ENCODE data around the gene ATG101.

ATG101 gene

DNA sequence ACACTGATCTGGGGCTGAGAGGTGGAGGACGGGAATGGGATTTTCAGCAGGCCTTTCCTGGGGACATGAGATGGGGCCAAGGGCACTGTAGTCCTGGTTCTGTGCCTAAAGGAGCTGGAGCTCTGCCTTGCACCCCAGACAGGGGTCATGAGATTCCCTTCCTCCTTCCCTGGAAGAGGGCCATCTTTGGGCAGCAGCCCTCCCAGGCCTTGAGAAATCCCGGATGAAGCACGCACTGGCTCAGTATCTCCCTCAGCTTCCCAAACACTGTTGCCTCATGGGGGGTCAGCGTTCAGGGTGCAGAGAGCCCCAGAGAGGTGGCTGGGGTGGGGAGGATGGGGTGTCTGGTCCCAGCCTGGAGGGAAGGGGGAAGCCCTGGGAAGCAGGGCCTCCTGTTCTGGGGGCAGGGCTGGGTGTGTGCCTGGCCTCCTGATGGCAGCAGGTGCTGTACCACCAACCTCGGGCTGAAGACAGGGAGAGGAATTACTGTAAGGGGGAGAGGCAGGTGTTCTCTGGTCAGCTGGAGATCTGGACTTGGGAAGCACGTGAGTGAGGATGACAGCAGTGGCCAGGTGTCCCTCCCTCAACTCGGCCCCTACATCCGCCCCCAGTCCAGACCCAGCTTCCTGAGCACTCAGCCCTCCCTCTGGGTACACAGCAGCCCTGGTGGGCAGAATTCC is 26.9 kb upstream of the ATG101 start:
- no peak for DNase-seq

DNA sequence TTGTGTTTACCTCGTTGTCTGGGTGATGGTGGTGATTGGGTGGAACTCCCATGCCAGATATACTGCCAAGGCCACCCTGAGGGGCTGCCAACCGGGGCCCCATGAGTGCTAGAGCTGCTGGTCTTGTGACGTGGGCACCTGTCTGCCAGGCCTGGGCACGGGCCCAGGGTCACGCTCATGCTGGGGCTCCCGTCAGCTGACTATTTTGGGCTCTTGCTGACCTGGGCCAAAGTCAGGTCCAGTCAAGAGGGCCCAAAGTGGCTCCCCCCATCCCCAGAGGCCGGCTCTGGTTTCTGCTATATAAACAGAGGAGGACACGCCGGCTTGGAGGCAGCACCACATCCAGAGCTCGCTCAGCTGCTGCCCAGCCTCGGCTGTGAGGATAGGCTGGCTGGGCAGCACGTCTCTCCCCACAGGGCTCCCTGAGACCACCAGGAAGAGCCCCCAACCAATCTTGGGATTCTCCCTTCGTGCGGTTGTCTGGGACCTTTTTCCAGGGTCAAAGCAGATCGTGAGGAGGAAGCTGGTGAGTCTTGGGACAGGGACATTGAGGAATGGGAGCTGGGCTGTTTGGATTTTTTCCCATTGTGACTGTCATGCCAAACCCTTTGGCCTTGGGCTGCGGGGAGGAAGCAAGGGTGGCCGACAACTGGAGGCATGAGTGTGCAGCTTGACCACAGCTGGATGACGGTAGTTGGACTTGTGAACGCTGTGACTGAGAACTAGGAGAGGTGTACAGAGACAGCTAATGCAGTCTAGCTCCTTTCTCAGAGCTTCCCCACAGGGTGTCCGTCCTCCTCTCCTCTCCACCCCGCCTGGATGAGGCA is 26.2 kb upstream of the ATG101 start:
- DNase-seq: no peak

DNA sequence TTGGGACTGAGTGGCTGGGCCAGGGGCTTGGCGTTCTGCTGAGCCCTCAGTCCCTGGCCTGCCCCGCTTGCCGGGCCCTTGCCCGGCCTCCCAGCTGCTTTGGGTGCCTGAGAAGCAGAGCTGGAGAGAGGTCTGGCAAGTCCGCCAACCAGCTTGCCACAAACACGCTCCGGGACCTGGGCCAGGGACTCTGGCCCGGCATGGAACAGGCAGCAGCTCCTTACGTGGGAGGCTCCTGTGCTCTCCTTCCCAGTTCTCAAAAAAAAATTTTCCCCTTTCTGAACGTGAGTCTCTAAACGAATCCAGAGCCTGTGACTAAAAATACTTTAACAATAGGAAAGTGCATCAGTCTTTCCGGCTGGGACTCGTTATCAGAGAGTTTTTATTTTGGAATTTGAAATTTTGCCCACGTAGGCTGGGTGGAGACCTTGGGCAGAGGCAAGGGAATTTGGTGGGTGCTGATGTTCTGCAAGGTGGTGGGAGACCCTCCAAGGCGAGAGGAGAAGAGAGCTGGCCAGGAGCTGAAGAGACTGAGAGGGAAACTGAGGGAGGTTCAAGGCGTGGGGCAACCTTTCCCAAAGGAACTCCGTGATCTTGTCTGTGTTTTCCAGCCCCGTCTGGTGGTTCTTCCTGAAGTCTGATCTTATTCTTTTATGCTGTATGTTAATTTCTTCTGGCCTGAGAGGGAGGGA is 25.3 kb upstream of the ATG101 start:
- DNase-seq: no peak

DNA sequence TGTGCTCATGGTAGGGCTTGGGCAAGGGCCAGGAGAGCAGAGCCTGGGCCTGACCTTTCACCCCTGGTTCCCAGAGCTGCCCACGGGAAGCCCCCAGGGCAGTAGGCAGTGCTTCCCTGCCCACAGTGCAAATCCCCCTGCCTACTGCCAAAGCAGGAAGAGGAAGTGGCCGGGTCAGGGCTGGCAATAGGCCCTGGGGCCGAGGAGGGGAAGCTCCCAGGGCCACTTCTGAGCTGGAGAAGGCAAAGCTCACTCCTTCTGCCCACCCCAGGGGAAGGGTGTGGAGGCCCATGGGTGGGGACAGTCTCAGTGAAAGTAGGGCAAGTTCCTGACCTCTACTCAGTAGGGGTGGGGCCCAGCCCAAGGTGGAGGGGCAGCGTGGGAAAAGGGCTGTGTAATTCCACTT is 24.0 kb upstream of the ATG101 start:
- DNase-seq: no peak

DNA sequence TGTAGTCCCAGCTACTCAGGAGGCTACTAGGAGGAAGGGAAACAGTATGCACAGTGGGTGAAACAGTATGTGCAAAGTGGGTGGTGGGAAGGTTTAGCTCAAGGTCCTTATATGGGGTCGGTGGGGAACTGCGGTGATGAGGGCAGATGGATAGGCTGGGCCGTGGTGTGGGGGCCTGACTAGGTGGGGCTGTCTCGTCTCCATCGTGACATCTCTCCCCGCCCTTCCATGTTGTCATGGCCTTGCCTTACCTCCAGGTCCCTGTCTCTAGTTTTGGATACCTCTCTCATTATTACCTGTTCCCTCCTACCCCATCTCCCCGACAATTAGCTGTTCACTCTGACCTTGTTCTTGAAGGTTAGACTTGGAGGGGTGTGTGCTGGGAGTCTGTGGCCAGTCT is 22.9 kb upstream of the ATG101 start:
- DNase-seq: no peak

DNA sequence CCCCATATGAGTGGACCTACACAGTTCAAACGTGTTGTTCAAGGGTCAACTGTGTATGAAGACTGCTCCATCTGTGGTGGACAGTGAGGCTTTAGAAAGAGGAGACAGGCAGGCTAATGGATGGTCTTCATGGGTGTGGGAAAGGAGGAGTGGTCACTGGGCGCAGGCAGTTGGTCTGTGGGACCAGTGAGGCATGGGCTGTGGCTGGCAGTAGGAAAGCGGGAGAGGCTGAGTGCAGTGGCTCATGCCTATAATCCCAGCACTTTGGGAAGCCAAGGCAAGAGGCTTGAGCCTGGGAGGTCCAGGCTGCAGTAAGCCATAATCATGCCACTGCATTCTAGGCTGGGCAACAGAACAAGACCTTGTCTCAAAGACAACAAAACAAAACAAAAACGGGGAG is 20.5 kb upstream of the ATG101 start:
- DNase-seq: no peak

DNA sequence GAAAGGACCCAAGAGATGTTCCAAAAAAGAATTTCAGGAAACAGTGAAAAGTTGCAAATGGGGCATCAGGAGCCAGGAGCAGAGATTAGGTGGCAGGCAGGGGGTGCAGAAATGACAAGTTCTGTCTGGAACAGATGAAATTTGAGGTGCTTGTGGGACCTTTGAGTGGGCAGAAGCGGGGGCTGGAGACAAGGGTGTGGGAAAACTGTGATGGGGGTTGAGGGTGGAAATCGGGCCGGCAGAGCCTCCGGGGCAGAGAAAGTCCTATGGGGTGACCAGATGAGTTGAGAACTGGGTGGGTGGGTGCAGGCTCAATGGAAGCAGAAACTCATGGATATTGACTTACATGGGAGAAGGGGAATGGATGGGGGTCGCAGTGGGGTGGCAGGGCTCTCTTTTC is 20.1 kb upstream of the ATG101 start:
- no peak for DNase-seq

DNA sequence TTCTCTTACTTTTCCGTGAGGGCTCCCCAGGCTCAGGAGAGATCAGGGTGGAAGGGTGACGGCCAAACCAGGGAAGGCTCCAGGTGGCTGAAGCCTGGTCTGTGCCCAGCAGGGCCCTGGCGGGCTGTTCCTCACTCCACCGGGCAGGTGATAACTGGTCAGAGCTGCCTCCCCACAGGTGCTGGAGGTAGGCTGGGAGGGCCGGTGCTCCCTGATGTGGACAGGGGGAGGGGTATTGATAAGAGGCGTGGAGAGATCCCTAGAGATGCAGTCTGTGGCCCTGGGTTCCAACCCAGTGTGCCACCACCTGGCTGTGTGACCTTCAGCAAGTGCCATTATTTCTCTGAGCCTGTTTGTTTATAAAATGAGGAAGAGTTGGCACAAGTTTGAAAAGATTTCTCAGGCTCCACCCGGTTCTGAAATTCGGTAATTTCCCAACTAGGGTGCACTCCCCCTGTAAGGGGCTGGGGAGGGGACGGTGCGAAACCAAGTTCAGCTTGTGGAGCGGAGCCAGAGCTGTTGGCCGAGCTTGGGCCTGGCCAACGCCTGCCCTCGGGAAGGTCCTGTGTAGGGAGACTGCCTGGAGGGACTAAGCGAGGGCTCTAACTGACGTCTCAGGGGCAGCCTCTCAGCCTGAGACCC is 19.5 kb upstream of the ATG101 start:
- DNase-seq: no peak

DNA sequence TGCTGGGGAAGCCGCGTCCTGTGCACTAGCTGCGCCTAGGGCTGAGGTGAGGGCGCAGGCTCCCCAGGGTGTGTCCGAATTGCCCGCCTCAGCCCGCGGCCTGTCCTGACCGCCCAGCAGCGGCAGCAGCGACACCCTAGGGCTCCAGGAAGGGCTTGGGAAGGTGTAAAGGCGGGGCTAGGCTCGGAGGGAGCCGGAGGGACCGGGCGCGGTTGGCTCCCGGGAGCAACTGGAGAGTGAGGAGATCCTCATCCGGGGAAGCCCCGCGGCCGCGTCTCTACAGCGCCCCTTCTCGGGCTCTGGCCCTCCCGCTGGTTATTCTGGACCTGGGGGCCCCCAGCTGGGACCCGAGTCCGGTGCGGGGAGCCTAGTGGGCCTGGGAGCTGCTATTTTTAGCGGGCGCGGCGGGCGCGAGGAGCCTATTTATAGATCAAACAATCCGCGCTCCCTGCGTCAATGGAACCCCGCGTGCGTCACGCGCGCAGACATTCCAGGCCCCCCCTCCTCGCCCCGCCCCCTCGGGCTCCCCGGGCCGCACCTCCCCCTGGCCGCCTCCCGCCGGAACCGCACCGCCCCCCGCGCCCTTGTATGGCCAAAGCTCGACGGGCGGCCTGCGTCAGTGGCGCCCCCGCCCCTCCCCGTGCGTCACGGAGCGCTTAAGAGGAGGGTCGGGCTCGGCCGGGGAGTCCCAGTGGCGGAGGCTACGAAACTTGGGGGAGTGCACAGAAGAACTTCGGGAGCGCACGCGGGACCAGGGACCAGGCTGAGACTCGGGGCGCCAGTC is 18.8 kb upstream of the ATG101 start, which contains the start of gene NR4A1:
NR4A1 (plus strand) TSS at position 685 of the 784 bp plus-strand sequence. CDS start 2,887 bp downstream, outside the sequence.
- DNase-seq: peak; percentile 31

DNA sequence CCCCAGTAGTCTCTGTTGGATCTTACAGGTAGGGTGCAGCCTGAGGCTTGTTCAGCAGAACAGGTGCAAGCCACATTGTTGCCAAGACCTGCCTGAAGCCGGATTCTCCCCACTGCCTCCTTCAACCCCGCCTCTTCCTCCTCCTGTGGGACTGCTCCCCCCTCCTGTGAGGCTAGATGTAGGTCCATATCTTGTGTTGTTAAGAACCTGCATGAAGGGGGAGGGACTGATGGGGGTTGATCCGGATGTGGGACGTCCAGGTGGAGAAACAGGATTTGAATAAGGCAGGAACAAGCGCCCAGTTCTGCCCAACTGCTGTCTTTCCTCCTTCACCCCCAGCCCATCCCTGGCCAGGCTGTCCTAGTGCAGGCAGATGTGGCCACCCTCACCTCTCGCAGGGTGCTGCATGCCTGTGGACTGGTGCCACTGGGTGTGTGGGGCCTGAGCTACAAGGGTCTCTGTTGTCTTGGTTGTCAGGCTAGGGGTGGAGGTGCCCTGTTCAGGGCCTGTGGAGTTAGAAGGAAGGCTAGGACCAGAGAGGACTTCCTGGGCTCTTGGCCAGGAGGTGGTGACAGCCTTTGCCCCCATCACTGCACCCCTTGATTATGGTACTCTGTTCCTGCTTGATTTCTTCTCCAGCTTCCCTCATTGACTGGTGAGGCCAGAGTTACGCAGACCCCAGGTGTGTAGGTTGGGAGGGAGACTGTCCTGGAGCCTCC is 17.2 kb upstream of the ATG101 start:
- no peak for DNase-seq

DNA sequence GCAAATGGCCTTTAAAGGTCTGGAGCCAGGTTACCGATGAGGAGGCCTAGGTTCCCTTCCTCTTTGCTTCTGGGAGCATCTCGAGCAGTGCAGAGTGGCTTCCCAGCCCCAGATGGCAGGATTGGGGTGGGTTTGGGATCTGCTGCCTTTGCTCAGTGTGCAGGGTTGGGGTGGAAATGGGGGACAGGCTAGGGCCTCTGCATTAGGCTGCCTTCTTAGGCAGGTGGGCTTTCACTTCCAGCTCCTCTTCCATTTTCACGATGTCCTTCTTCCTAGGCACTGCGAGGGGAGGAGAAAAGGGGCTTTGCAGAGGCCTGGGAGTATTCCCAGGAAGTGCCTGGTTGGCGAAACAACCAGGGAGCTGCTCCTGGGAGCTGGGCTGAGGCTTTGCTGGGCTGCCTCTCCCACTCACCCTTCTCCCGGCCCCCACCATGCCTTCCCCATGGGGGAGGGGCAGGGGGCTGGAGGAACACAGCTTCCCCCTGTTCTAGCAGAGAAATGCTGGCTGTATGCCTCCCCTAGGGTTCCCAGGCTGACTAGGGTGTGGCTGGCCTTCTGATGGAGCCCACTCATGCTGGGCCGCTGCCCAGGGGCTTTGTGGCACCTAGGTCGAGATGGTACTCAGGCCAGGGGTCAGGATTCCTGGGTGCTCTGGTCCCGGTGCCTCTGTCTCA is 16.1 kb upstream of the ATG101 start:
- DNase-seq: no peak

DNA sequence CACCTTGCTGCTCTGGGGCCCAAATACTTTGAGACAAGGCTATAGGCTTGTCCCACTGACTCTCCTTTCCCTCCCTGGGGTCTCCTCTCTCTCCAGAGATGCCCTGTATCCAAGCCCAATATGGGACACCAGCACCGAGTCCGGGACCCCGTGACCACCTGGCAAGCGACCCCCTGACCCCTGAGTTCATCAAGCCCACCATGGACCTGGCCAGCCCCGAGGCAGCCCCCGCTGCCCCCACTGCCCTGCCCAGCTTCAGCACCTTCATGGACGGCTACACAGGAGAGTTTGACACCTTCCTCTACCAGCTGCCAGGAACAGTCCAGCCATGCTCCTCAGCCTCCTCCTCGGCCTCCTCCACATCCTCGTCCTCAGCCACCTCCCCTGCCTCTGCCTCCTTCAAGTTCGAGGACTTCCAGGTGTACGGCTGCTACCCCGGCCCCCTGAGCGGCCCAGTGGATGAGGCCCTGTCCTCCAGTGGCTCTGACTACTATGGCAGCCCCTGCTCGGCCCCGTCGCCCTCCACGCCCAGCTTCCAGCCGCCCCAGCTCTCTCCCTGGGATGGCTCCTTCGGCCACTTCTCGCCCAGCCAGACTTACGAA is 15.4 kb upstream of the ATG101 start:
- no peak for DNase-seq

DNA sequence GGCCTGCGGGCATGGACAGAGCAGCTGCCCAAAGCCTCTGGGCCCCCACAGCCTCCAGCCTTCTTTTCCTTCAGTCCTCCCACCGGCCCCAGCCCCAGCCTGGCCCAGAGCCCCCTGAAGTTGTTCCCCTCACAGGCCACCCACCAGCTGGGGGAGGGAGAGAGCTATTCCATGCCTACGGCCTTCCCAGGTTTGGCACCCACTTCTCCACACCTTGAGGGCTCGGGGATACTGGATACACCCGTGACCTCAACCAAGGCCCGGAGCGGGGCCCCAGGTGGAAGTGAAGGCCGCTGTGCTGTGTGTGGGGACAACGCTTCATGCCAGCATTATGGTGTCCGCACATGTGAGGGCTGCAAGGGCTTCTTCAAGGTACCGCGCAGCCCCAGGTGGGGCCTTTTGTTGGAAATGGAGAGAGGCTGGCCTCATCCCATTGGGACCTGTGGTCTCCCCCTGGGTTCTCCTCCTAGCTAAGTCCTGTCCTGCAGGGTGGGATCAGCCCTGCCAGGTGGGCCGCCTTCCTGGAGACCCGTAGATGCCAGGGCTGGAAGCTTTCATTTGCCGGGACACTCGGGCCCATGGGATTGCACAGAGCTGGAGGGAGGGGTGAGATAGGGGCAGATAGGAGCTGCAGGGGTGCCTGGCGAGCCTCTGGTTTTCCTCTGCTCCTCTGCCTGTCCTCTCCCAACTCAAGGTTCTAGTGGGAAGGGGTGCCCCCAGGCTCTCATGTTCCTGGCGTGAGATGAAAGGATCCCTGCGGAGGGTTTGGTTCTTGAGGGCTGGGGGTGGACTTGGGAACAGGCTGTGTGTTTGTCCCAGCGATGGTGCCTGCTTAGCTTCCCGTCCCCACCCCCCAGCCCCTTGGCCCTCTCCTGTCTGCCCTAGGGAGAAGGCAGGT is 14.7 kb upstream of the ATG101 start:
- DNase-seq: no peak

DNA sequence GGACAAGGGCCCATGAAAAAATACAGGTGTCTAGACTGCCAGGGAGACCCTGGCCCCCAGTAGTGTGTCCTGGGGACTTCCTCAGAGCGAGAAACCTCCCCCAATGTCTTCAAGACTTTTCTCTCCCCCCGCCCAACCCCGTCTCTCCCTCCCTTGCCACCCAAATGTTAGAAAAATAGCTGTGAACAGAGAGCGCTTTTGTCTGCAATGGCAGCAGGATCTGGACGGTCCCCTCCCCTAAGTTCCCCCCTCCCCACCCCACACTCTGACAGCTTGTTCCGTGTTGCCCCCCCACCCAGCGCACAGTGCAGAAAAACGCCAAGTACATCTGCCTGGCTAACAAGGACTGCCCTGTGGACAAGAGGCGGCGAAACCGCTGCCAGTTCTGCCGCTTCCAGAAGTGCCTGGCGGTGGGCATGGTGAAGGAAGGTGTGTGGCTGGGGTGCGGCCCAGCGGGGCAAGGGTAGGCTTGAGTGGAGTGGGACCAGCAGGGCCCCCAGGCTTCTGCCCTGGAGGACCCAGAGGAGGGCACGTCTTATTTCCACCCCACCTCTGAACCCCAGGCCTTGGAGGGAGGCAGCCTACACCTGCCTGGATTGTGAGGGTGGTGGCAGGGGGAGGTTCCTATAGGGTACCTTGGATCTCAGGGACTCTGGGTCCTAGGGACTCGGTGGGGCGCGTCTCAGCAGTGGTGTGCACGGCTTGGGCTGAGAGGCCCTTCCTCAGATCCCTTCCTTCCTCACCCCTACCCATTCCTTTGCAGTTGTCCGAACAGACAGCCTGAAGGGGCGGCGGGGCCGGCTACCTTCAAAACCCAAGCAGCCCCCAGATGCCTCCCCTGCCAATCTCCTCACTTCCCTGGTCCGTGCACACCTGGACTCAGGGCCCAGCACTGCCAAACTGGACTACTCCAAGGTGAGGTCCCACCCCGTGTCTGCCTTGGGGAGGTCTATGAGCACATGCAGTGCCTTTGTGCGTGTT is 13.8 kb upstream of the ATG101 start:
- DNase-seq: no peak

DNA sequence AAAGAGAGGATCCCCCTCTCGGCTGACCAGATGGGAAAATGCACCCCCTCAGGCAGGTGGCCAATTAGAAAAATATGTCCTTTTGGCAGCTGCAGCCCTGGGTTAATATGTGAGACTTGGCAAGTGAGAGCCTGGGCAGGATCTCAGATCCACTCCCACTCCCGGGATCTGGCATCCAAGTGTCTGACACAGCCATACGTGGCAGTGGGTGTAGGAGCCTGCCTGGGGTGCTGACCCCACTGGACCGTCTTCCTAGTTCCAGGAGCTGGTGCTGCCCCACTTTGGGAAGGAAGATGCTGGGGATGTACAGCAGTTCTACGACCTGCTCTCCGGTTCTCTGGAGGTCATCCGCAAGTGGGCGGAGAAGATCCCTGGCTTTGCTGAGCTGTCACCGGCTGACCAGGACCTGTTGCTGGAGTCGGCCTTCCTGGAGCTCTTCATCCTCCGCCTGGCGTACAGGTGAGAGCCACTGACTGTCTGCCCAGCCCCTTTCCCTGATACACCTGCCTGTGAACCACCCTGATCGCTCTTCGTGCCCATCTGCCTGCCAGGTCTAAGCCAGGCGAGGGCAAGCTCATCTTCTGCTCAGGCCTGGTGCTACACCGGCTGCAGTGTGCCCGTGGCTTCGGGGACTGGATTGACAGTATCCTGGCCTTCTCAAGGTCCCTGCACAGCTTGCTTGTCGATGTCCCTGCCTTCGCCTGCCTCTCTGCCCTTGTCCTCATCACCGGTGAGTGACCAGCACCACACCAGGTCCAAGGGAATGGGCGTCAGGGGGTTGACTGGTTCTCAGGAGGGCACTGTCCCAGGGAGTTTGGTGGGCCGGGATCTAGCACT is 12.8 kb upstream of the ATG101 start:
- no peak for DNase-seq

DNA sequence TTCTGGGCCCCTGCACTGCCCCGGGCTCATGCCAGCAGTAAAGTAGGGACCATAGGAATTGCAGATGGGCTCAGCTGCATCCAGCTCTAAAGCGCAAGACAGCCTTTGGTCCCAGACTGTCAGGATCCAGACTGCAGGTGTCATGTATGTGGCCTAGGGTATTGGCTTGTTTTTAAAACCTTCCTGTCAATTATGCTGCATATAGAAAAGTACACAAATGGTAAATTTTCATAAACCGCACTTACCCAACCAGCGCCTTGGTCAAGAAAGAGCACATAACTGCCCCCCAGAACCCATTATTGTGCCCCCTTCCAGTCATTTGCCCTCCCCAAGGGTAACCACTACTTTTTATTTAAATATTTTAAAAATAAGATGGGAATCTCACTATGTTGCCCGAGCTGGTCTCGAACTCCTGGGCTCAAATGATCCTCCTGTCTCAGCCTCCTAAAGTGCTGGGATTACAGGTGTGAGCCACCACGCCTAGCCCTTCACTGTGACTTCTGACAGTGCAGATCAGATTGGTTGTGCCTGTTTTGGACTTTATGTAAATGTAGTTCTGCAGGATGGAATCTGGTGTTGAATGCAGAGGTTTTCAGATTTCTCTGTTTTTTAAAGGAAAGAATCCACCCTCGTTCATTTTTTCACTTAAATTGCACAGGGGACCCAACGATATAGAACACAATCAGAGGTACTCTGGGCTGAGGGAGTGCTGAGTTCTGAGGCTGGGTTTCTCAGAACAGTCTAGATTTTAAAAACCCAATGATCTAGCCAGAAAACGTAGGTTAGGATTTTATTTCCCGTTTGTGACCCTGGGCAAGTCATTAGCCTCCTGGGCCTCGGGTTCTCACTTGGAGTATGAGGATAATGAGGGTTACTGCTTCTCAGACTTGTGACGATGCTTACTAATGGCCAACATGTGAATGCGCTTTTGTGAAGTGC is 11.9 kb upstream of the ATG101 start:
- no peak for DNase-seq

All from NCI-H1694 (cell line).